Measurements from ENCODE around the gene PLPPR5. TPM values are rescaled to one million over a fixed set of nuclear protein-coding genes. Genes with fewer than 3 reads are reported as not detected.

The PLPPR5 gene
- total RNA-seq, 2 experiments from 2014 or later: not detected

DNA sequence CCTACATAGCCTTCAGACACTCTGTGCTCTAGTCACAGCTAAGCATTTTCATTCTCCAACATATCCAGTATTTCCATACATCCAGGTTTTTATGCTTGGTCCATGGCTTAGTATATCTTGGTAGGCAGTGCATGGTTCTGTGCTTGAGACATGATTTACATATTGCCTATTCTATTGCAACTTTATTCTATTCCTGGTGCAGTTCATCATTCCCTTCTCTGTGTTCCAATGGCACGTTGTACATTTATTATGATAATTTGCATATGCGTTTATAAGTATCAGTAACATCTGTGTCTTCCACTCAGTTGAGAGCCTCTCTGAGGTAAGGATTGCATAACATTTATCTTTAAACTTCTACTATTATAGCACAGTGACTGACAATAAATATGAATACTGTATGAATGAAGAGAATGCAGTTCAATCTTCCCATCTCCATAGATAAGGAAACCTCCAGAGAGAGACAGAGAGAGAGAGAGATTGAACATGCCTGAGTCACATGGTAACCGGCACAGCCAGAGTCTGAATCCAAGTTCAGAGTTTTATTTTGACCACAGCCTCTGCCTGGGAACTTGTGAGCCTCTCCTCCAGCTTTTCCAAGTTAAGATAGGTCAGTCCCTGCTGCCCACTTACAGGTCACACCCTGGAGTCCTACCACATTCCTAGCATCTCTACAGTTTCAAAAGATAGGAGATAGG, 41.5 kb downstream of the PLPPR5 start:
- H3K4me1 Mint-ChIP-seq (ENCODE audit: low read depth): peaks cover 4% of the 10 kb centered on the region
- no peak overlapping the region for H3K27ac Mint-ChIP-seq
- CTCF ChIA-PET: no interaction called here
- no peaks in the 10 kb centered on the region for H3K36me3 Mint-ChIP-seq
- no peak for DNase-seq
- POLR2A ChIA-PET: no interaction called here
- H3K9me3 Mint-ChIP-seq: no peaks in the 10 kb centered on the region
- peaks cover 2% of the 10 kb centered on the region for H3K27me3 Mint-ChIP-seq
- H3K4me3 Mint-ChIP-seq: no peak overlapping the region
- intact Hi-C loops (cut with micrococcal nuclease): no loop called here

DNA sequence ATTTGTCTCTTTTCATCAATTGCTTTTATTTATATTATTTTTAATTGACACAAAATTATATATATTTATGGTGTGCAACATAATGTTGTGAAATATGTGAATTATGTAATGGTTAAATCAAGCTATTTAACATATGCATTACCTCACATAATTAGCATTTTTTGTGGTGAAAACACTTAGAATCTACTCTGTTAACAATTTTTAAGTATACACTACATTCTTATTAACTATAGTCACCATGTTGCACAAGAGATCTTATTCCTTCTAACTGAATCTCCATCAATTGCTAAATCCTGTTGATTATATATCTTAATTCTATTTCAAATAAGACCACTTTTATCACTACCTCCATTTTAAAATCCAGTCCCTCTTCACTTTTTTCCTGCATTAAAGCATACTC, 42.5 kb downstream of the PLPPR5 start:
- Mint-ChIP-seq H3K4me3 (no peak overlapping the region), H3K27ac (no peak overlapping the region), H3K36me3 (no peaks in the 10 kb centered on the region), H3K9me3 (no peaks in the 10 kb centered on the region), H3K4me1 (ENCODE audit: low read depth) (peaks cover 7% of the 10 kb centered on the region), H3K27me3 (peaks cover 2% of the 10 kb centered on the region)
- intact Hi-C loops (cut with micrococcal nuclease): no loop called here
- no peak for DNase-seq
- CTCF ChIA-PET: no interaction called here
- POLR2A ChIA-PET: no interaction called here

DNA sequence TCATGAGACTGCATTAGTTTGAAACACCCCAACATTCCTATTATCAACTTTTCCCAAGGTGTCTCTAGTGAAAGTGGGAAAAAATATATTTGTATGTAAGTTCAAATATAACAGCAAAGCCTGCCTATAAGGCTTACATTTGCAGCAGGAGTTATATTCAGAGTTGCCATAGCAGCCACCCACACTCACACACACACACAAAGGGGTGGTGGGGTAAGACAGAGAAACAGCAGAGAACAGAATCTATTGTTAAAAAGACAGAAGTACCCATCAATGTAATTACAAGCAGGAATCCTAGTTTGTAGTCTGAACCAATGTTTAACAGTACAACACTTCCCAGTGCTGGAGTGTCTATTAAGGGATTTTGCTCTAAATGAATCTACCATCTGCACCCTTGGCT, 55.0 kb downstream of the PLPPR5 start:
- no peak overlapping the region for H3K4me3 Mint-ChIP-seq
- H3K36me3 Mint-ChIP-seq: no peaks in the 10 kb centered on the region
- H3K9me3 Mint-ChIP-seq: no peaks in the 10 kb centered on the region
- POLR2A ChIA-PET: no interaction called here
- intact Hi-C loops (cut with micrococcal nuclease): no loop called here
- DNase-seq: no peak
- CTCF ChIA-PET: no interaction called here
- H3K27me3 Mint-ChIP-seq: no peaks in the 10 kb centered on the region
- no peaks in the 10 kb centered on the region for H3K4me1 Mint-ChIP-seq (ENCODE audit: low read depth)
- H3K27ac Mint-ChIP-seq: no peak overlapping the region

DNA sequence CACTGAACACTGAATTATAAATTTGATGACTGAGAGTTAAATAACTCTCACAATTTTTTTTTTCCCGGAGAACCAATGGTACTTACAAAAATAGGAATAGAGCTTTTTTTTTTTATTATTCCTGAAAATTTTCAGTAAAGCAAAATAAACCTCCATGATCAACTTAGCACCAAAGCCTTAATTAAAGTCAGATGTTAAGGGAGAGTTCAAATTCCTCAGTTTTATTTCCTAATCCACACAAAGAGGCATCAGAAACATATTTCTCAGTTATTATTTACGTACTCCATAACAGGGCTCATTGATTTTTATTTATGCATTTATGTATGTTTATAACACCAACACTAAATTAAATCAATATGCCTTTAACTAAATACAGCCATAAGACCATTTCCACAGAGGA, 55.5 kb downstream of the PLPPR5 start:
- H3K4me3 Mint-ChIP-seq: no peak overlapping the region
- H3K9me3 Mint-ChIP-seq: no peaks in the 10 kb centered on the region
- CTCF ChIA-PET: no interaction called here
- no peaks in the 10 kb centered on the region for H3K4me1 Mint-ChIP-seq (ENCODE audit: low read depth)
- H3K36me3 Mint-ChIP-seq: no peaks in the 10 kb centered on the region
- no peak overlapping the region for H3K27ac Mint-ChIP-seq
- intact Hi-C loops (cut with micrococcal nuclease): no loop called here
- DNase-seq: no peak
- no peaks in the 10 kb centered on the region for H3K27me3 Mint-ChIP-seq
- POLR2A ChIA-PET: no interaction called here

DNA sequence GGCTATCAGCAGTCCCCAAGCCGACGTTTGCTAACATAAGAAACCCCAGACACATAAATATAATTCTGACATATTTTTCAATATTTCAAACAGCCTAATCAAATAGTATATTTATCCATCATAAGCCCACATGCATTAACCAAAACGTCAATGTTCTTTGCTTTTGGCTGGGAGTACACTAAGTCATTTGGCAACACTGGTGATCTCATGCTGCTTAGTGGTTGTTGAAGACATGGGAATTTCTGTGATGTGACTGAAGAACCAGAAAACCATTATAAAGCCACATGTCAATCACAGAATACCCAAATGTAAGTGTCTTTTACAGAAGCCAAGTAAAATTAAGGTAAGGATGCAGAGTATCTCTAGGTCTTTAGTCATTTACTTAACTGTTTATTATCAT, 57.6 kb downstream of the PLPPR5 start:
- H3K27me3 Mint-ChIP-seq: no peaks in the 10 kb centered on the region
- intact Hi-C loops (cut with micrococcal nuclease): no loop called here
- ChIA-PET CTCF (no interaction called here), POLR2A (no interaction called here)
- no peak for DNase-seq
- H3K4me3 Mint-ChIP-seq: no peak overlapping the region
- H3K9me3 Mint-ChIP-seq: no peaks in the 10 kb centered on the region
- no peaks in the 10 kb centered on the region for H3K36me3 Mint-ChIP-seq
- H3K4me1 Mint-ChIP-seq (ENCODE audit: low read depth): no peaks in the 10 kb centered on the region
- H3K27ac Mint-ChIP-seq: no peak overlapping the region

DNA sequence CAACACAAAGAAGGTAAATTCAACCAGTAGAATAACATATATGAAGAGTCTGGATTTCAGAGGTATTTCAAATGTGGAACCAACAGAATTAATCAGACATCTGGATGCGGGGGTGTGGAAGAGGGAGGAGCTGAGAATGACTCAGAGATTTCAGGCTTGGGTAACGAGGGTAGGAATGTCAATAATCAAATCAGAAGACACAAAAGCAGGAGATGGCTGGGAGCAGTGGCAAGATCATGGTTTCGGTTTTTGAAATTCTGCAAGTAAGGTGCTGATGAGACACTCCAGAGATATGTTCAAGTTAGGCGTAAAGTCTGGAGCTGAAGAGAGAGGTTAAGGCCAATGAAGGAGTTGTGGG, 64.0 kb downstream of the PLPPR5 start:
- POLR2A ChIA-PET: interaction anchor here (1.3 kb wide), 1 partner anchor 25 kb away, joined by 3 read pairs; no protein-coding TSS in a partner anchor
- peaks cover 9% of the 10 kb centered on the region for H3K4me1 Mint-ChIP-seq (ENCODE audit: low read depth)
- intact Hi-C loops (cut with micrococcal nuclease): loop anchor here (2.0 kb wide), 1 partner anchor 146 kb away; no protein-coding TSS in a partner anchor
- H3K36me3 Mint-ChIP-seq: no peaks in the 10 kb centered on the region
- no peak overlapping the region for H3K4me3 Mint-ChIP-seq
- H3K27me3 Mint-ChIP-seq: no peaks in the 10 kb centered on the region
- peak; percentile 46 for DNase-seq
- CTCF ChIA-PET: interaction anchor here (1.0 kb wide), 1 partner anchor 147 kb away, joined by 5 read pairs; no protein-coding TSS in a partner anchor
- no peak overlapping the region for H3K27ac Mint-ChIP-seq
- H3K9me3 Mint-ChIP-seq: no peaks in the 10 kb centered on the region

DNA sequence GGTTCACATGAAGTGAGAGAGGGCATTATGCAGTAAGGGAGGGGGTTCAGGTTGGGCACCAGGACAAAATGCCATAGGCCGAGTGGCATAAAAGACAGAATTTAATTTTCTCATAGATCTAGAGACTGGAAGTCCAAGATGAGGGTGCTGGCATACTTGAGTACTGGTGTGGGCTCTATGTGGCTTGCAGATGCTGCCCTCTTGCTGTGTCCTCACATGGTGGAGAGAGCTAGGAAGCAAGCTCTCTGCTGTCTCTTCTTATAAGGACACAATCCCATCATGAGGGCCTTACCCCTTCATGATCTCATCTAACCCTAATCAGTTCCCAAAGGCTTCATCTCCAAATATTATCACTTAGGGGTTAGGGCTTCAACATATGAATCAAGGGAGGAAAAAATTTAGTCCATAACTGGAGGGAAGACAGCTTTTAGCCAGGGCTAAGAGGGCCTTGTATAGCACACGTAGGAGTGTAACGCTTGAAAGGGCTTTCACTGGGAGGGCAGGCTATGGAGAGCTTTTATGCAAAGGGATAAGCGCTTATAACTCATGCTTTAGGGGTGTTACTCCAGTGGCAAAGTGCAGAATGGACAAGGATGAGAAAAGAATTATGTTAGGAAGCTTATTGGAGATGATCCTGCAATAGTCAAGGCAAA, 64.5 kb downstream of the PLPPR5 start:
- Mint-ChIP-seq H3K9me3 (no peaks in the 10 kb centered on the region), H3K36me3 (no peaks in the 10 kb centered on the region), H3K27ac (no peak overlapping the region), H3K27me3 (no peaks in the 10 kb centered on the region), H3K4me3 (no peak overlapping the region), H3K4me1 (ENCODE audit: low read depth) (peaks cover 9% of the 10 kb centered on the region)
- ChIA-PET CTCF (interaction anchor here (1.0 kb wide), 1 partner anchor 147 kb away, joined by 5 read pairs; no protein-coding TSS in a partner anchor), POLR2A (interaction anchor here (0.6 kb wide), 1 partner anchor 97 kb away, joined by 3 read pairs; no protein-coding TSS in a partner anchor)
- DNase-seq: no peak
- intact Hi-C loops (cut with micrococcal nuclease): loop anchor here (2.0 kb wide), 1 partner anchor 145 kb away; no protein-coding TSS in a partner anchor

DNA sequence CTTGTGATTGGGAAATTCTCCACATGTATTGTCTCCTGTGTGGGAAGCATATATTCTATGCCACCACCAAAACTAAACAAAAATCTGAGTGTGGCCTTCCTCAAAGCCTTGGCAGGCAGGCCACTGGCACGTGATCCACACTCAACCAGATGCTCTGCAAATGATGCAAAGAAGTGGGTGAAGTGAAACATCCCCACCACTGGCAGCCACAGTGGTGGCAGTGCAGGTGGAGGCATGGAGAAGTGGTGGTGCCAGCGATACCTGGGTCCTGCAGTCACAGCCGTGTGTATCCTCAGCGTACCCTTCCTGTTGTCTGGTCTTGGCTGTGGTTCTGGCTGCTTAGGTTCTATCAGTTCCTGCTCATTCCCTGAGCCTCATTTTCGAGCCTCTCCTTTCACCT, 65.2 kb downstream of the PLPPR5 start:
- DNase-seq: no peak
- no peak overlapping the region for H3K27ac Mint-ChIP-seq
- H3K27me3 Mint-ChIP-seq: no peaks in the 10 kb centered on the region
- H3K9me3 Mint-ChIP-seq: no peaks in the 10 kb centered on the region
- no peaks in the 10 kb centered on the region for H3K36me3 Mint-ChIP-seq
- H3K4me3 Mint-ChIP-seq: no peak overlapping the region
- POLR2A ChIA-PET: no interaction called here
- intact Hi-C loops (cut with micrococcal nuclease): no loop called here
- CTCF ChIA-PET: no interaction called here
- H3K4me1 Mint-ChIP-seq (ENCODE audit: low read depth): peaks cover 10% of the 10 kb centered on the region

DNA sequence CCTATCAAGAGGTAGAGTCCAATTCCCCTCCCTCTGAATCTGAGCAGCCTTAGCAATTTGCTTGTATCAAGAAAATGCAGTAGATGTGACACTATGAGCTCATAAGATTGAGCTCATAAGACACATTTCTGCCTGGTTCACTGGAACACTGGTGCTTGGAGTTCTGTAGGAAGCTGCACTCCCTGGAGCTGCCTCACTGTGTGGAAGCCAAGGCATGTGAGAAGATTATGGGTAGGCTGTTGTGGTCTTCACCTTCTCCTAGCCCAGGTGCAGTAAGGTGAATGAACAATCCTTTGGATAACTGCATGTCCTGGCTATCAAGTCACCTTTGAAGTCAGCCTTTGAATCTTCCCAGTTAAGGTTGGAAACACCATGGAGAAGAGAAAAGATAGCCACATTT, 67.3 kb downstream of the PLPPR5 start:
- Mint-ChIP-seq H3K4me1 (ENCODE audit: low read depth) (peaks cover 11% of the 10 kb centered on the region), H3K27me3 (no peaks in the 10 kb centered on the region), H3K9me3 (no peaks in the 10 kb centered on the region), H3K36me3 (no peaks in the 10 kb centered on the region), H3K27ac (no peak overlapping the region), H3K4me3 (no peak overlapping the region)
- CTCF ChIA-PET: no interaction called here
- DNase-seq: no peak
- POLR2A ChIA-PET: no interaction called here
- intact Hi-C loops (cut with micrococcal nuclease): no loop called here

DNA sequence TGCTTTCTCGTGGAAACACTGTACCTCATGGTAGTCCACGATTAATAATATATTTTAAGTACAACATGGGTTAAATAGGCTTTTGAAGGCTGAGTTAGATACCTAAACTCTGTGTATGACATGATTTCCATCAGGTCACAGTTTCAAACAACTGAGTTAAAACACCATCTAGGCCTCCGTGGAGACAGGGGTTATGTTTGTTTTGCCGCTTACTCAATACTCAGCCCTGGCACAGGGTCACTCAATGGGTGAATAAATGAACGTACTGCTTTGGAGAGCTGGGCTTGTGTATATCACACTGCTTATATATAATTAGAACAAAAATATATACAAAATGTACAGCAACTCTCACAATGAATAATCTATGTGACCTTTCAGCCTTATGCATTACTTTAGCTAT, 72.5 kb downstream of the PLPPR5 start:
- H3K9me3 Mint-ChIP-seq: no peaks in the 10 kb centered on the region
- H3K36me3 Mint-ChIP-seq: no peaks in the 10 kb centered on the region
- H3K4me3 Mint-ChIP-seq: no peak overlapping the region
- no peak overlapping the region for H3K27ac Mint-ChIP-seq
- CTCF ChIA-PET: no interaction called here
- POLR2A ChIA-PET: no interaction called here
- H3K27me3 Mint-ChIP-seq: peaks cover 2% of the 10 kb centered on the region
- H3K4me1 Mint-ChIP-seq (ENCODE audit: low read depth): peaks cover 2% of the 10 kb centered on the region
- intact Hi-C loops (cut with micrococcal nuclease): no loop called here
- no peak for DNase-seq

DNA sequence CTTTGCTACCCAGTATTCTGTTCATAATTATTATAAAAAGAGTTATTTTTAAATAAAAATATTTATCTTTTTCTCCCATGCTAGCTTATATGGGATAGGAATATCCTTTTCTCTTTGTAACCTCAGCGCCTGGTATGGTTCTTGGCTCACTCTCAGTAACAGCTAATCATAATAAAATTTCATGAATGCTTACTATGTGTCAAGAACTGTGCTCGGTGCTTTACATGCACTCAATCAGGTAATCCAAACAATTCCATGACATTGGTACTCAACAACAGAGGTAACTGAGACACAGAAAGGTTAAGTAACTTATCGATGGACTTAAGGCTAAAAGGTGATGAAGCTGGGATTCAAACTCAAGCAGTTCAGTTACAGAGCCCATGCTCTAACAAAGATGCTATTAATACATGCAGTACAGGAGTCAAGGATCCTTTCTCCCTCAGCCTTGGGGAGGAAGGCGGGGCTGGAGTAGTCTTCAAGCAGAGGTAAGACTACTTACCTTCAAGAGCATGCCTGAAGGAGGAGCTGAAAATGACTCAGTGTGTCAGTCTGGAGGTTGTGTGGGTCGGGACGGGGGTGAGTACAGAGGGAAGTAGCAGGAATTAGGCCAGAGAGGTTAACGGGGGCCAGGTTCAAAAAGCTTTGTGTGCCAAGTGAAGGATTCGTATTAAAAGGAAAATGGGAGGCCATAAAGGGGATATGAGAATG, 73.4 kb downstream of the PLPPR5 start:
- intact Hi-C loops (cut with micrococcal nuclease): no loop called here
- peaks cover 2% of the 10 kb centered on the region for H3K4me1 Mint-ChIP-seq (ENCODE audit: low read depth)
- no peak overlapping the region for H3K4me3 Mint-ChIP-seq
- H3K27ac Mint-ChIP-seq: no peak overlapping the region
- H3K27me3 Mint-ChIP-seq: peaks cover 2% of the 10 kb centered on the region
- no peaks in the 10 kb centered on the region for H3K9me3 Mint-ChIP-seq
- CTCF ChIA-PET: interaction anchor here (0.7 kb wide), 1 partner anchor 24 kb away, joined by 4 read pairs; no protein-coding TSS in a partner anchor
- H3K36me3 Mint-ChIP-seq: no peaks in the 10 kb centered on the region
- DNase-seq: no peak
- POLR2A ChIA-PET: no interaction called here

DNA sequence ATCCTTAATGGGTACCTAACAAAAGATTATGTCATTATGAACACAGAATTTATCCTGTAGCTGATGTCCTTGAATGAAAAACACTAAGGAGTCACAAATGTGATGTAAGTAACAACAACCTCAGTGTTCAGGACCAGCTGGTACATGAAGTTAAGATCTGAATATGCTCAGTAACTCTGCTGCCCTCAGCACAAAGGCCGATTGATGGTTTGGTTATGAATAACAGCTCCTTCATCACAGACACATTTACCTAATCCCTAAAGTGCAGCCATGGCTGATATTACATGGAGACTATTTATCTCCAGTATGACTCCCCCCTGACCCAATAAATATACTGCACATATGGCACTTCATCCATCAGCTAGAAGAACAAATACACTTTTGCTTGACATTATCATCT, 75.2 kb downstream of the PLPPR5 start:
- CTCF ChIA-PET: interaction anchor here (1.3 kb wide), 1 partner anchor 135 kb away, joined by 4 read pairs; no protein-coding TSS in a partner anchor
- H3K4me3 Mint-ChIP-seq: no peak overlapping the region
- no peak overlapping the region for H3K27ac Mint-ChIP-seq
- DNase-seq: no peak
- POLR2A ChIA-PET: no interaction called here
- peaks cover under 1% of the 10 kb centered on the region for H3K4me1 Mint-ChIP-seq (ENCODE audit: low read depth)
- intact Hi-C loops (cut with micrococcal nuclease): no loop called here
- H3K27me3 Mint-ChIP-seq: peaks cover 2% of the 10 kb centered on the region
- H3K9me3 Mint-ChIP-seq: no peaks in the 10 kb centered on the region
- H3K36me3 Mint-ChIP-seq: no peaks in the 10 kb centered on the region

Measured in activated CD4-positive, alpha-beta memory T cell treated with anti-CD3 and anti-CD28 coated beads for 36 hours (primary cell).